Fibroblast of lung (primary cell): ENCODE data around the gene ATP2B2. TPM values are rescaled to one million over a fixed set of nuclear protein-coding genes. Genes with fewer than 3 reads are reported as not detected.

Experiments used
- DNase-seq, 2 donors: peaks; one replicate each; pipeline versions ENCODE4 v3.0.0 to v3.0.0-alpha.2; 2010; ENCODE audit warnings: low read depth in 2 of 2
- H2AFZ ChIP-seq: 2 replicates; pipeline ENCODE4 v1.5.1; 2012; ENCODE audit warnings: low read length, control low read depth, inconsistent platforms
- H3K27ac ChIP-seq: 2 replicates; pipeline ENCODE4 v1.5.1; 2011; ENCODE audit warnings: low read length, control low read depth; ENCODE audit not compliant: insufficient read depth
- H3K27me3 ChIP-seq: 2 replicates; pipeline ENCODE4 v1.5.1; 2011; ENCODE audit warnings: mild to moderate bottlenecking, low read length; ENCODE audit not compliant: control insufficient read depth, insufficient read depth
- H3K36me3 ChIP-seq: 2 replicates; pipeline ENCODE4 v1.5.1; 2011; ENCODE audit warnings: low read length; ENCODE audit not compliant: control insufficient read depth, insufficient read depth
- H3K4me1 ChIP-seq: 2 replicates; pipeline ENCODE4 v1.5.1; 2011; ENCODE audit warnings: low read length; ENCODE audit not compliant: control insufficient read depth, insufficient read depth; ENCODE audit errors: extremely low read depth
- H3K4me2 ChIP-seq: 2 replicates; pipeline ENCODE4 v1.5.1; 2011; ENCODE audit warnings: low read length, control low read depth; ENCODE audit not compliant: insufficient read depth; ENCODE audit errors: extremely low read depth
- H3K4me3 ChIP-seq, 4 experiments: fragments of 200-600 bp in 1 of 4; sonication (generic) in 1 of 4; replicated peaks in 1 of 4; 2 replicates each; pipeline ENCODE4 v1.5.1; 2011 to 2016; ENCODE audit warnings: low read length in 4 of 4, low read depth in 3 of 4, mild to moderate bottlenecking in 3 of 4, control low read depth in 2 of 4, inconsistent platforms in 1 of 4, mixed read lengths in 1 of 4; ENCODE audit not compliant: insufficient read depth in 1 of 4; ENCODE audit errors: control extremely low read depth in 1 of 4
- H3K79me2 ChIP-seq: 2 replicates; pipeline ENCODE4 v1.5.1; 2012; ENCODE audit warnings: mild to moderate bottlenecking, low read length, inconsistent platforms; ENCODE audit not compliant: control insufficient read depth, insufficient read depth
- H3K9ac ChIP-seq: 2 replicates; pipeline ENCODE4 v1.5.1; 2011; ENCODE audit warnings: mild to moderate bottlenecking, low read length, control low read depth; ENCODE audit not compliant: insufficient read depth
- H3K9me3 ChIP-seq: 2 replicates; pipeline ENCODE4 v1.5.1; 2012; ENCODE audit warnings: low read depth, low read length; ENCODE audit not compliant: control insufficient read depth, insufficient read depth
- H4K20me1 ChIP-seq: 2 replicates; pipeline ENCODE4 v1.5.1; 2011; ENCODE audit warnings: low read length; ENCODE audit not compliant: control insufficient read depth, insufficient read depth; ENCODE audit errors: extremely low read depth
- CTCF ChIP-seq, 2 donors: IDR thresholded peaks in 1 of 2; conservative IDR thresholded peaks in 1 of 2; 1 replicate in 1 of 2; 2 replicates in 1 of 2; pipeline ENCODE4 v1.5.1; 2011 to 2012; ENCODE audit warnings: low read length in 2 of 2, control low read depth in 1 of 2, inconsistent platforms in 1 of 2, low read depth in 1 of 2, mild to moderate bottlenecking in 1 of 2
- EZH2 ChIP-seq: IDR thresholded peaks from 2 replicates; pipeline ENCODE4 v1.5.1; 2012; ENCODE audit warnings: low read length, control low read depth, mild to moderate bottlenecking; ENCODE audit errors: missing control alignments
- polyA plus RNA-seq, 2 donors: library from polyadenylated mRNA; depleted of rRNA in 1 of 2; stranded (reverse) in 1 of 2; unstranded in 1 of 2; fragments of >200 nt; gene quantifications; 2 replicates each; pipeline ENCODE4 v1.2.1, GENCODE V29; 2011 to 2012; ENCODE audit warnings: missing spikeins in 1 of 2
- total RNA-seq: library from RNA; depleted of rRNA; stranded (reverse); fragments of >200 nt; gene quantifications from 2 replicates; pipeline ENCODE4 v1.2.1, GENCODE V29; 2014

The ATP2B2 gene
- total and polyA plus RNA-seq, 2 donors (not counting 1 experiment from before 2014, with no cell fraction given) = not detected

- no peak overlapping the region for H3K4me3 ChIP-seq
- no peaks in the 10 kb centered on the region for H4K20me1 ChIP-seq
- no peaks in the 10 kb centered on the region for H3K27me3 ChIP-seq
- no peak overlapping the region for H3K4me2 ChIP-seq
- no peak overlapping the region for H3K27ac ChIP-seq
- H3K36me3 ChIP-seq = no peaks in the 10 kb centered on the region
- H3K9ac ChIP-seq = no peak overlapping the region
- TF ChIP-seq EZH2 = no peak
- no peak for TF ChIP-seq CTCF (conservative IDR thresholded peaks at IDR 0.05 in 1 of 2, IDR thresholded peaks at IDR 0.05 in 1 of 2; ENCODE audit: low read depth in 1 of 2, low read length in 2 of 2)
- peak in 1 of 2 donors; percentile 22 for DNase-seq
- no peaks in the 10 kb centered on the region for H3K4me1 ChIP-seq
- no peaks in the 10 kb centered on the region for H3K9me3 ChIP-seq
- no peaks in the 10 kb centered on the region for H3K79me2 ChIP-seq
- H2AFZ ChIP-seq = no peak overlapping the region
These were observed 48.3 kb upstream of the ATP2B2 start for GRCh38 chr3:10553591-10554235.

GRCh38 chr3:10552631-10552943 lies 47.2 kb upstream of the ATP2B2 start:
- H3K27ac ChIP-seq = no peak overlapping the region
- H3K36me3 ChIP-seq = no peaks in the 10 kb centered on the region
- DNase-seq = no peak
- no peaks in the 10 kb centered on the region for H4K20me1 ChIP-seq
- no peaks in the 10 kb centered on the region for H3K4me1 ChIP-seq
- H3K9me3 ChIP-seq = no peaks in the 10 kb centered on the region
- no peak overlapping the region for H3K4me3 ChIP-seq
- H3K9ac ChIP-seq = no peak overlapping the region
- H2AFZ ChIP-seq = no peak overlapping the region
- no peaks in the 10 kb centered on the region for H3K27me3 ChIP-seq
- H3K79me2 ChIP-seq = no peaks in the 10 kb centered on the region
- no peak overlapping the region for H3K4me2 ChIP-seq
- TF ChIP-seq CTCF (conservative IDR thresholded peaks at IDR 0.05 in 1 of 2, IDR thresholded peaks at IDR 0.05 in 1 of 2; ENCODE audit: low read depth in 1 of 2, low read length in 2 of 2) (no peak), EZH2 (no peak)

GRCh38 chr3:10551821-10552630 lies 46.6 kb upstream of the ATP2B2 start:
- no peaks in the 10 kb centered on the region for H3K4me1 ChIP-seq
- H3K4me2 ChIP-seq = no peak overlapping the region
- H3K36me3 ChIP-seq = no peaks in the 10 kb centered on the region
- H3K27me3 ChIP-seq = no peaks in the 10 kb centered on the region
- no peak for TF ChIP-seq CTCF (conservative IDR thresholded peaks at IDR 0.05 in 1 of 2, IDR thresholded peaks at IDR 0.05 in 1 of 2; ENCODE audit: low read depth in 1 of 2, low read length in 2 of 2)
- no peak for TF ChIP-seq EZH2
- H3K27ac ChIP-seq = no peak overlapping the region
- peak in 1 of 2 donors; percentile 82 for DNase-seq
- no peak overlapping the region for H3K4me3 ChIP-seq
- H3K9ac ChIP-seq = no peak overlapping the region
- H4K20me1 ChIP-seq = no peaks in the 10 kb centered on the region
- H3K9me3 ChIP-seq = no peaks in the 10 kb centered on the region
- H3K79me2 ChIP-seq = no peaks in the 10 kb centered on the region
- no peak overlapping the region for H2AFZ ChIP-seq
